ENCODE measurements around the gene RALGDS. TPM values are rescaled to one million over a fixed set of nuclear protein-coding genes. Genes with fewer than 3 reads are reported as not detected.

Gene RALGDS
- total RNA-seq, 1 donor from 2014 or later, result 66.3 TPM

- no peak for TF ChIP-seq CTCF (IDR thresholded peaks at IDR 0.05)
- H3K4me3 ChIP-seq, result no peak overlapping the region
- peaks cover 42% of the 10 kb centered on the region for H3K36me3 ChIP-seq
- DNase-seq, result no peak
- no peak for ATAC-seq
- H3K27me3 ChIP-seq, result no peaks in the 10 kb centered on the region
- intact Hi-C loops (cut with DNase I), result no loop called here
- no peaks in the 10 kb centered on the region for H3K4me1 ChIP-seq
- H3K27ac ChIP-seq, result no peak overlapping the region
- H3K9me3 ChIP-seq, result no peaks in the 10 kb centered on the region
Observed at GRCh38 chr9:133058071-133058470, 63.0 kb downstream of the RALGDS start.

- intact Hi-C loops (cut with DNase I), result no loop called here
- Histone ChIP-seq H3K27ac (no peak overlapping the region), H3K9me3 (no peaks in the 10 kb centered on the region), H3K27me3 (no peaks in the 10 kb centered on the region), H3K4me3 (no peak overlapping the region), H3K4me1 (no peaks in the 10 kb centered on the region), H3K36me3 (peaks cover 46% of the 10 kb centered on the region)
- DNase-seq, result no peak
- no peak for TF ChIP-seq CTCF (IDR thresholded peaks at IDR 0.05)
- ATAC-seq, result no peak
Observed at GRCh38 chr9:133057553-133057952, 63.5 kb downstream of the RALGDS start.

DNA sequence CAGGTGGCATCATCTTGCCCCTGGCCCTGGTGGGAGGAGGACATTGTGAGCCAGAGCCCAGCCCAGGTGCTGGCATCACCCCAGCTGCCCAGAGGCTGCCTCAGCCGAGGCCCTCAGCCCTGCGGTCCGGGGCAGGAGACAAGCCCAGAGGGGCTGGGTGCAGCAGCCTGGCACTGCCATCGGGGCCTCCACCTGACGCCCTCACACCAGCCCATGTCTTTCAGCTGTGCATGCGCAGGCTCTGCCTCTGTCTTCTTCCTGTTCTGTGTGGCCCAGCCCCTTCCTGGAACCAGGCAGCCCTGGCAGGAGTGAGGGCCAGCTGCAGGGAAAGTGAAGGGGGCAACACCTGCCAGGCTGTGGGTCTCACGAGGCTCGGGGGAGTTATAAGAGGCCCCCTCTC lies 64.0 kb downstream of the RALGDS start:
- ATAC-seq, result no peak
- H3K36me3 ChIP-seq, result peaks cover 50% of the 10 kb centered on the region
- no peak for DNase-seq
- no peak overlapping the region for H3K4me3 ChIP-seq
- H3K27ac ChIP-seq, result no peak overlapping the region
- intact Hi-C loops (cut with DNase I), result no loop called here
- TF ChIP-seq CTCF (IDR thresholded peaks at IDR 0.05), result no peak
- no peaks in the 10 kb centered on the region for H3K4me1 ChIP-seq
- no peaks in the 10 kb centered on the region for H3K9me3 ChIP-seq
- H3K27me3 ChIP-seq, result no peaks in the 10 kb centered on the region

DNA sequence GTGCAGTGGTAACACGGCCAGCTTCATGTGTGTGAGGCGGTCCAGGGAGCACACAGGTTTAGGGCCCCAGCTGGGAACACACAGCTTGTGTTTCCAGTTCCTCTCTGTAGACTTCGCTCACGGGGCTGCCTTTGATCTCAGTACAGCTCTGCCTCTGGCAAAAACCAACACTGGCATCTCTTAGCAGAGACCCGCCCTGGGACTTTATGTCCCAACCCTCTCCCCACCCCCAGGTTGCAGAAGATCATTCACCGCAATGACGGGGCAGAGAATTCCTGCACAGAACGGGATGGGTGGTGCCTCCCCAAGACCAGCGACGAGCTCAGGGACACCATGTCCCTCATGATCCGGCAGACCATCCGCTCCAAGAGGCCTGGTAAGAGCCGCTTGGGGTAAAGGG lies 64.5 kb downstream of the RALGDS start:
- no peak for TF ChIP-seq CTCF (IDR thresholded peaks at IDR 0.05)

GRCh38 chr9:133055788-133056420 lies 65.1 kb downstream of the RALGDS start:
- Histone ChIP-seq H3K27ac (no peak overlapping the region), H3K4me3 (no peak overlapping the region), H3K9me3 (no peaks in the 10 kb centered on the region), H3K27me3 (no peaks in the 10 kb centered on the region), H3K36me3 (peaks cover 61% of the 10 kb centered on the region), H3K4me1 (no peaks in the 10 kb centered on the region)
- ATAC-seq (no peak), DNase-seq (no peak)
- TF ChIP-seq CTCF (IDR thresholded peaks at IDR 0.05), result no peak
- intact Hi-C loops (cut with DNase I), result no loop called here

More for the DNA sequence above, 64.5 kb downstream of the RALGDS start:
- H3K36me3 ChIP-seq, result peaks cover 54% of the 10 kb centered on the region
- H3K9me3 ChIP-seq, result no peaks in the 10 kb centered on the region
- no peak overlapping the region for H3K27ac ChIP-seq
- no peak for ATAC-seq
- no peak overlapping the region for H3K4me3 ChIP-seq
- intact Hi-C loops (cut with DNase I), result no loop called here
- H3K27me3 ChIP-seq, result no peaks in the 10 kb centered on the region
- no peaks in the 10 kb centered on the region for H3K4me1 ChIP-seq
- DNase-seq, result no peak

- H3K4me3 ChIP-seq, result no peak overlapping the region
- H3K27ac ChIP-seq, result no peak overlapping the region
- intact Hi-C loops (cut with DNase I), result no loop called here
- H3K4me1 ChIP-seq, result no peaks in the 10 kb centered on the region
- peaks cover 68% of the 10 kb centered on the region for H3K36me3 ChIP-seq
- no peaks in the 10 kb centered on the region for H3K9me3 ChIP-seq
- no peak for DNase-seq
- no peaks in the 10 kb centered on the region for H3K27me3 ChIP-seq
- peak; percentile 22 for ATAC-seq
- no peak for TF ChIP-seq CTCF (IDR thresholded peaks at IDR 0.05)
Observed at GRCh38 chr9:133054966-133055365, 66.1 kb downstream of the RALGDS start.

Measured in upper lobe of right lung (tissue), 1 donor.